Ovary (tissue), 9 donors: ENCODE measurements around the gene RUNX1. TPM values are rescaled to one million over a fixed set of nuclear protein-coding genes. Genes with fewer than 3 reads are reported as not detected.

Source experiments
- DNase-seq, 5 donors: peaks; one replicate each; pipeline ENCODE4 v3.0.0-alpha.2; 2019 to 2020
- H3K27ac ChIP-seq, 2 donors: fragments of 200-600 bp; one replicate each; pipeline versions ENCODE4 v1.5.1 to v1.8.0; 2019 to 2022
- H3K27me3 ChIP-seq: fragments of 200-600 bp; one replicate; pipeline ENCODE4 v1.8.0; 2022
- H3K36me3 ChIP-seq: fragments of 200-600 bp; sonication (generic); one replicate; pipeline ENCODE4 v1.5.1; 2019
- H3K4me1 ChIP-seq: one replicate; pipeline ENCODE4 v1.8.1; 2013; ENCODE audit warnings: mild to moderate bottlenecking, moderate library complexity; ENCODE audit not compliant: insufficient read depth
- H3K4me3 ChIP-seq: fragments of 200-600 bp; sonication (generic); one replicate; pipeline ENCODE4 v1.5.1; 2017
- H3K9me3 ChIP-seq, 2 donors: fragments of 200-600 bp in 1 of 2; sonication (generic) in 1 of 2; one replicate each; pipeline versions ENCODE4 v1.5.1 to v1.8.1; 2013 to 2019; ENCODE audit warnings: mild to moderate bottlenecking in 1 of 2, moderate library complexity in 1 of 2
- EP300 ChIP-seq: sonication (generic); formaldehyde crosslinking; IDR thresholded peaks from one replicate; pipeline ENCODE4 v1.6.1; 2017; ENCODE audit warnings: antibody characterized with exemption
- POLR2A ChIP-seq: fragments of 450-650 bp; IDR thresholded peaks from one replicate; pipeline ENCODE4 v1.6.1; 2017; ENCODE audit warnings: antibody characterized with exemption, mild to moderate bottlenecking, moderate library complexity
- WGBS, 3 donors: extraction: QIAGEN DNeasy Blood & Tissue Kit in 1 of 3; methylation state at CpG; one replicate each; pipeline versions ENCODE4 v1.1.5 to v1.1.7; 2013 to 2017; 5-methylcytosine and 5-hydroxymethylcytosine counted together
- intact Hi-C, 4 donors: fragments of 100-400 bp; cut with DNase I; formaldehyde crosslinking; loops; one replicate each; pipeline versions ENCODE4 v1.11.0 to v1.15.1; 2022 to 2023
- polyA plus RNA-seq, 2 donors: library from polyadenylated mRNA; stranded (reverse); fragments of 200-250 nt in 1 of 2; fragments of 350-450 nt in 1 of 2; fragmentation: Illumina TruSeq in 1 of 2; extraction: RNeasy Lipid Tissue Mini Kit (QIAGEN cat#74804) in 1 of 2; gene quantifications; one replicate each; pipeline ENCODE4 v1.2.3, GENCODE V29; 2013 to 2014
- total RNA-seq, 7 donors: library from RNA; depleted of rRNA in 2 of 7; stranded (reverse); fragments of >200 nt in 2 of 7; fragmentation: NEBNext Ultra II Directional in 3 of 7; extraction: Animal tissue kit (Norgen Biotek cat#: 25700) in 3 of 7; gene quantifications; one replicate each; pipeline versions ENCODE4 v1.1.0 to v1.2.4, GENCODE V29; 2016 to 2023
- TF ChIP-seq, protein P1 (sequence below), 3 donors: fragments of 450-650 bp in 2 of 3; fragments of 200-600 bp in 1 of 3; IDR thresholded peaks; one replicate each; pipeline versions ENCODE4 v1.5.1 to v1.8.0; 2016 to 2022; ENCODE audit warnings: antibody characterized with exemption in 3 of 3, mild to moderate bottlenecking in 1 of 3
- donor health status: DM: no; HTN: no; CAD: no; lungs with moderate emphysema.
- donor health status: DM: no; HTN: no; CAD: no.
- donor health status: Bipolar disorder and iron deficiency.
- donor health status: DM: yes; HTN: yes; CAD: no.
- donor health status: DM: no; HTN: no; CAD: no.
- donor health status: DM: yes; HTN: yes; CAD: no.

Gene RUNX1
- total and polyA plus RNA-seq, 9 donors: 6.0 to 27.4 (median 17.8) TPM

DNA sequence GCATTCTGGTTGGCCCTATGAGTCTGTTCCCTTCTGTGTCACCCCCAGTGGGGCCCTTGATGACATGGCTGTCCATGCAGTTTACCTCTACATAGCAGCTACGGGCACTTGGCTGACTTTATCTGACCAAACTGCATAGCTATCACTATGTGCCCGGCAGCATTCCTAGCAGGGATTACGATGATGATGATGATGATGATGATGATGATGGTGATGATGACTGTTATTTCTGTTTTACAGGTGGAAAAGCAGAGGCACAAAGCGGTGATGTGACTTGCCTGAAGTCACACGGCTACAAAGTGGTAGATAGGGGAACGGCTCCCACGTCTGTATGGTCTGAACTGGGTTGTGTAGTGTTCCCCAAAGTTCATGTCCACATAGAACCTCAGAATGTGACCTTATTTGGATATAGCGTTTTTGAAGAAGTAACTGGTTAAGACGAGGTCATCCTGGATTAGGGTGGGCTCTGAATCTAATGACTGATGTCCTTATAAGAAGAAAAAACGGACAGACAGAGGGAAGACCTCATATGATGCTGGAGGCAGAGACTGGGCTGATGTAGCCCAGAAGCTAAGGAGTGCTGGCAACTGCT lies 57.6 kb downstream of the RUNX1 start:
- TF ChIP-seq EP300 (no peak), POLR2A (no peak)
- TF ChIP-seq, protein P1, sequence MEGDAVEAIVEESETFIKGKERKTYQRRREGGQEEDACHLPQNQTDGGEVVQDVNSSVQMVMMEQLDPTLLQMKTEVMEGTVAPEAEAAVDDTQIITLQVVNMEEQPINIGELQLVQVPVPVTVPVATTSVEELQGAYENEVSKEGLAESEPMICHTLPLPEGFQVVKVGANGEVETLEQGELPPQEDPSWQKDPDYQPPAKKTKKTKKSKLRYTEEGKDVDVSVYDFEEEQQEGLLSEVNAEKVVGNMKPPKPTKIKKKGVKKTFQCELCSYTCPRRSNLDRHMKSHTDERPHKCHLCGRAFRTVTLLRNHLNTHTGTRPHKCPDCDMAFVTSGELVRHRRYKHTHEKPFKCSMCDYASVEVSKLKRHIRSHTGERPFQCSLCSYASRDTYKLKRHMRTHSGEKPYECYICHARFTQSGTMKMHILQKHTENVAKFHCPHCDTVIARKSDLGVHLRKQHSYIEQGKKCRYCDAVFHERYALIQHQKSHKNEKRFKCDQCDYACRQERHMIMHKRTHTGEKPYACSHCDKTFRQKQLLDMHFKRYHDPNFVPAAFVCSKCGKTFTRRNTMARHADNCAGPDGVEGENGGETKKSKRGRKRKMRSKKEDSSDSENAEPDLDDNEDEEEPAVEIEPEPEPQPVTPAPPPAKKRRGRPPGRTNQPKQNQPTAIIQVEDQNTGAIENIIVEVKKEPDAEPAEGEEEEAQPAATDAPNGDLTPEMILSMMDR (IDR thresholded peaks at IDR 0.05): no peak
- no peak overlapping the region for H3K27ac ChIP-seq
- H3K36me3 ChIP-seq: no peaks in the 10 kb centered on the region
- H3K4me3 ChIP-seq: no peak overlapping the region
- 81 to 86% (median 85%) methylated on average over 10 of the region's 10 CpGs for WGBS, 3 donors
- no peaks in the 10 kb centered on the region for H3K27me3 ChIP-seq
- intact Hi-C loops: no loop called here
- no peaks in the 10 kb centered on the region for H3K9me3 ChIP-seq
- no peak for DNase-seq
- H3K4me1 ChIP-seq: peaks cover 2% of the 10 kb centered on the region

DNA sequence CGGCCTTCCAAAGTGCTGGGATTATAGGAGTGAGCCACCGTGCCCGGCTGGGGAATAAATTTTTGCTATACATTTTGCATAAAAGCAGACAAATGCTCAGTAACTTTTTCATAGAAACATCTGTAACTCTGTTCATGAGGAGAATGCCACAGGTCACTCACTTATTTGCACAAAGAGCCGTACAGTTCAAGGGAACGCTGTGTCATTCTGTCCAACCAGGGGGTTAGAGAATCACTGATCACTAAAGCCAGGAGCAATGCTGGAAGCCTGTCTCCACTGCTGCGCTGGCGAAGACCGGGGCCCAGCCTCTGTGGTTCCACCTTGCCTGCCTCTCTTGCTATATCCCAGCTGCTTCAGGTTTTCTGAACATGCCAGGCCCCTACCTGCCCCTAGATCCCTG lies 58.3 kb downstream of the RUNX1 start:
- H3K4me3 ChIP-seq: no peak overlapping the region
- H3K27me3 ChIP-seq: no peaks in the 10 kb centered on the region
- no peak overlapping the region for H3K27ac ChIP-seq
- no peaks in the 10 kb centered on the region for H3K9me3 ChIP-seq
- H3K36me3 ChIP-seq: no peaks in the 10 kb centered on the region
- no peaks in the 10 kb centered on the region for H3K4me1 ChIP-seq
- DNase-seq: no peak
- TF ChIP-seq EP300 (no peak), POLR2A (no peak)
- TF ChIP-seq, protein P1 (IDR thresholded peaks at IDR 0.05): no peak
- 94 to 97% (median 96%) methylated on average over 8 of the region's 8 CpGs for WGBS, 3 donors
- intact Hi-C loops: no loop called here

DNA sequence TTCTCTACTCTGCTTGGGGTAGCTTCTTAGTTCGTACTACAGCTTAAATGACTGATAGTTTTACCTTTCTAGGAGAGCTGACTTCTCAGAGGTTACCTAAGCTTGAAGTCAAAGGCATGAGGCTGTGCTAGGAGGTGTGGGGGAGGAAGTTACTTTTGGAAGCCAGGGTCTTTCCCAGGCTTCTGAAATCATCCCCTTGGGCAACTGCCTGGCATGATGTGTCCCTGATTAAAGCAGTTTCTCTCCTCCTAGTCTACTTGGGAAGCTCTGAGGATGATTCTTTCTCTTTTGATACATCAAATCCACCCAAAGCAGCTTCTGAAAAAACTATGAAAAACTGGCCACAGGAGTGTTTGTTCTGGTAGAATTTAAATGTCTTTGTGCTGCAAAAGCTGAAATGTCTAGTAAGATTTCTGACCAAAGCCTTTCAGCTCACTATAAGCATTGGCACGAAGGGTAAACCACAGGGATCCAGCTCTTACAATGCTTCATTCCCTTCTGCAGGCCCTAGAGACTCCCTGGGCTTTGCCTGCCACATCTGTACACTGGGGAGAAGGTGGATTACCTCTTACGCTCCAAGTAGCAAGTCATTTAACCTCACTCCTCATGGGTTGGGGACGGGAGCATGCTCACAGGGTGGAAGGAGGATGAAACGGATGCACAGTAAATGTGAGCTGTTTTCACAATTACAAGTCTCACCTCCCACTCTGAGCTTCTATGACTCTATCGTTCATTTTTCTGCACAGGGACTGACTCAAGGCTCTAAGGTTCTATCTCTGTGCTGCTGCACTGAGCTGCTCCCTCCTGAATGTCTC lies 59.6 kb downstream of the RUNX1 start:
- intact Hi-C loops: no loop called here
- H3K4me3 ChIP-seq: no peak overlapping the region
- no peaks in the 10 kb centered on the region for H3K27me3 ChIP-seq
- 60 to 85% (median 82%) methylated on average over 6 of the region's 6 CpGs for WGBS, 3 donors
- TF ChIP-seq EP300: no peak
- TF ChIP-seq, protein P1 (IDR thresholded peaks at IDR 0.05): no peak
- TF ChIP-seq POLR2A: no peak
- H3K27ac ChIP-seq: no peak overlapping the region
- no peak for DNase-seq
- no peaks in the 10 kb centered on the region for H3K9me3 ChIP-seq
- H3K4me1 ChIP-seq: no peaks in the 10 kb centered on the region
- H3K36me3 ChIP-seq: no peaks in the 10 kb centered on the region

DNA sequence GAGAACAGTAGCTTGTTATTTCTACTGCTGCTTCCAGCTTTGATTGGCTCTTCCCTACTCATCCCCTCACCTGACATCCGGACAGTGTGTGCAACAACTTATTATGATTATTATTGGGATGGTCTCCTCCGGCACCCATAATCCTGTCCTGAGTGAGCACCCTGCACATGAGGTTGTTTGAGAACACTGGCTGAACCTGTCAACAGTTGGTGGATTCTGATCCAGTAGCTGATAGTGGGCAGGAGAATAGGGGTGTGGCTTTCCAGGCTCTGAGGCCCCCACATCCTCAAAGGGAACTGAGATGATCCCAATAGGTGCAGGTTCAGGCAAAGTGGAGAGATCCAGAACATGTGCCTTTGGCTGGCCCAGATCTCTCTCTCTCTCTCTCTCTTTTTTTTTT lies 60.5 kb downstream of the RUNX1 start:
- no peak for DNase-seq
- intact Hi-C loops: no loop called here
- H3K4me1 ChIP-seq: no peaks in the 10 kb centered on the region
- no peak overlapping the region for H3K27ac ChIP-seq
- H3K36me3 ChIP-seq: no peaks in the 10 kb centered on the region
- no peaks in the 10 kb centered on the region for H3K27me3 ChIP-seq
- 90 to 100% (median 95%) methylated on average over 2 of the region's 2 CpGs for WGBS, 3 donors
- H3K9me3 ChIP-seq: no peaks in the 10 kb centered on the region
- TF ChIP-seq, protein P1 (IDR thresholded peaks at IDR 0.05): no peak
- TF ChIP-seq POLR2A: no peak
- no peak for TF ChIP-seq EP300
- H3K4me3 ChIP-seq: no peak overlapping the region
